Stimulated activated naive CD4-positive, alpha-beta T cell treated with Interleukin-2 at 50 U/mL for 16 hours (primary cell): Measurements from ENCODE around the gene PRKD1.
"Not testable (repeated sequence)": the region's sequence is repeated elsewhere in the genome, so short reads cannot be mapped to it uniquely, and the experiment has no call there.

Source experiments
- DNase-seq: peaks from one replicate; lab custom pipeline; 2025; lab: John Stamatoyannopoulos, UW

Gene PRKD1

GRCh38 chr14:29798811-29799210 is 128.8 kb downstream of the PRKD1 start:
- DNase-seq = no peak

- DNase-seq = no peak
Observed at GRCh38 chr14:29798108-29798663, 129.5 kb downstream of the PRKD1 start.

- no peak for DNase-seq
Observed at GRCh38 chr14:29796853-29797252, 130.8 kb downstream of the PRKD1 start.

GRCh38 chr14:29789475-29789874 is 138.2 kb downstream of the PRKD1 start:
- DNase-seq = no peak

GRCh38 chr14:29788093-29788492 is 139.6 kb downstream of the PRKD1 start:
- DNase-seq = no peak

- DNase-seq = no peak
Observed at GRCh38 chr14:29783556-29783955, 144.1 kb downstream of the PRKD1 start.

- no peak for DNase-seq
Observed at GRCh38 chr14:29782041-29782440, 145.6 kb downstream of the PRKD1 start.

GRCh38 chr14:29777142-29777541 is 150.5 kb downstream of the PRKD1 start:
- not testable (repeated sequence) for DNase-seq

GRCh38 chr14:29773990-29774389 is 153.7 kb downstream of the PRKD1 start:
- no peak for DNase-seq

GRCh38 chr14:29763342-29763858 is 164.2 kb downstream of the PRKD1 start:
- DNase-seq = no peak

GRCh38 chr14:29759521-29760340 is 167.9 kb downstream of the PRKD1 start:
- DNase-seq = no peak

GRCh38 chr14:29757711-29758233 is 169.9 kb downstream of the PRKD1 start:
- DNase-seq = no peak

- no peak for DNase-seq
Observed at GRCh38 chr14:29757188-29757680, 170.4 kb downstream of the PRKD1 start.

- no peak for DNase-seq
Observed at GRCh38 chr14:29756019-29756385, 171.6 kb downstream of the PRKD1 start.

GRCh38 chr14:29755311-29756018 is 172.2 kb downstream of the PRKD1 start:
- no peak for DNase-seq

GRCh38 chr14:29754134-29754533 is 173.5 kb downstream of the PRKD1 start:
- no peak for DNase-seq

GRCh38 chr14:29752221-29752923 is 175.3 kb downstream of the PRKD1 start:
- DNase-seq = no peak

- no peak for DNase-seq
Observed at GRCh38 chr14:29749829-29750228, 177.8 kb downstream of the PRKD1 start.

GRCh38 chr14:29749327-29749726 is 178.3 kb downstream of the PRKD1 start:
- DNase-seq = no peak

- DNase-seq = no peak
Observed at GRCh38 chr14:29745863-29746262, 181.8 kb downstream of the PRKD1 start.

- DNase-seq = no peak
Observed at GRCh38 chr14:29743531-29743930, 184.1 kb downstream of the PRKD1 start.

GRCh38 chr14:29741909-29742401 is 185.7 kb downstream of the PRKD1 start:
- no peak for DNase-seq
